ENCODE data around the gene ZBTB16.

DNA sequence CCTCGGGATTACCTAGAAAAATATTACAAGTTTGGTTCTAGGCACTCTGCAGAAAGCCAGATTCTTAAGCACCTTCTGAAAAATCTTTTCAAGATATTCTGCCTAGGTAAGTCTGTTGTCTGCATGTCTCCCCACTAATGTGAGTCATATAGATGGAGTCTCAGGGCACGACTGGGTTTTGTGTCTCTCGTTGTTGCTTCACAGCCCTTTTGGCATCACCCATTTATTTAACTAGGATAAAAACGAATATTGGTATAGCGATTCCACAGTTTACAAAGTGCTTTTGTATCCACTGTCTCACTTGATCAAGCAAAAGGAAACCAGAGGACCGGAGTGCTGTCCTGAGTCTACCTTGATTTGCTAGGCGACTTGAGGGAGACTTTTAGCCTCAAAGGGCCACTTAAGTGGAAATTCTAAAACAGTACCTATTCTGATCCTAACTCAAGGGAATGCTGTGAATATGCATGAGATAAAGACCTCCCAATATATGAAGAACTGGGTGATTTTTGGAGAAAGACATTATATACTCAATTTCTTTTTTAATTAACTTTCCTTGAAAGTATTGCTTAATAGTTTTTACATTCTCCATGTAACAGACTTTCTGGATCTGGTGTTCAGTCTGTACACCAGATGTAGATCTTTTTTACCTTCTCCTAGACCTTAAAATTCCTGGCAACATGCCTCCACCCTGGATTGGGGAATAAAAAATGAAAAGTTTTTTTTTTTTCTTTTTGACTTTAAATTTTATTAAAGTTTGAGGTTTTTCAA is 237.3 kb downstream of the ZBTB16 start:
- TF ChIP-seq, protein P1, sequence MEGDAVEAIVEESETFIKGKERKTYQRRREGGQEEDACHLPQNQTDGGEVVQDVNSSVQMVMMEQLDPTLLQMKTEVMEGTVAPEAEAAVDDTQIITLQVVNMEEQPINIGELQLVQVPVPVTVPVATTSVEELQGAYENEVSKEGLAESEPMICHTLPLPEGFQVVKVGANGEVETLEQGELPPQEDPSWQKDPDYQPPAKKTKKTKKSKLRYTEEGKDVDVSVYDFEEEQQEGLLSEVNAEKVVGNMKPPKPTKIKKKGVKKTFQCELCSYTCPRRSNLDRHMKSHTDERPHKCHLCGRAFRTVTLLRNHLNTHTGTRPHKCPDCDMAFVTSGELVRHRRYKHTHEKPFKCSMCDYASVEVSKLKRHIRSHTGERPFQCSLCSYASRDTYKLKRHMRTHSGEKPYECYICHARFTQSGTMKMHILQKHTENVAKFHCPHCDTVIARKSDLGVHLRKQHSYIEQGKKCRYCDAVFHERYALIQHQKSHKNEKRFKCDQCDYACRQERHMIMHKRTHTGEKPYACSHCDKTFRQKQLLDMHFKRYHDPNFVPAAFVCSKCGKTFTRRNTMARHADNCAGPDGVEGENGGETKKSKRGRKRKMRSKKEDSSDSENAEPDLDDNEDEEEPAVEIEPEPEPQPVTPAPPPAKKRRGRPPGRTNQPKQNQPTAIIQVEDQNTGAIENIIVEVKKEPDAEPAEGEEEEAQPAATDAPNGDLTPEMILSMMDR (conservative IDR thresholded peaks at IDR 0.05), result no peak
- TF ChIP-seq EZH2 (IDR thresholded peaks at IDR 0.05; ENCODE audit: low read depth), result no peak
